ENCODE results near the gene RBSN. TPM values are rescaled to one million over a fixed set of nuclear protein-coding genes. Genes with fewer than 3 reads are reported as not detected.
A peak's percentile ranks its signal among the peaks of the same experiment; 100 is the strongest.

The RBSN gene
- total RNA-seq, 1 experiment from 2014 or later, result 20.7 TPM

DNA sequence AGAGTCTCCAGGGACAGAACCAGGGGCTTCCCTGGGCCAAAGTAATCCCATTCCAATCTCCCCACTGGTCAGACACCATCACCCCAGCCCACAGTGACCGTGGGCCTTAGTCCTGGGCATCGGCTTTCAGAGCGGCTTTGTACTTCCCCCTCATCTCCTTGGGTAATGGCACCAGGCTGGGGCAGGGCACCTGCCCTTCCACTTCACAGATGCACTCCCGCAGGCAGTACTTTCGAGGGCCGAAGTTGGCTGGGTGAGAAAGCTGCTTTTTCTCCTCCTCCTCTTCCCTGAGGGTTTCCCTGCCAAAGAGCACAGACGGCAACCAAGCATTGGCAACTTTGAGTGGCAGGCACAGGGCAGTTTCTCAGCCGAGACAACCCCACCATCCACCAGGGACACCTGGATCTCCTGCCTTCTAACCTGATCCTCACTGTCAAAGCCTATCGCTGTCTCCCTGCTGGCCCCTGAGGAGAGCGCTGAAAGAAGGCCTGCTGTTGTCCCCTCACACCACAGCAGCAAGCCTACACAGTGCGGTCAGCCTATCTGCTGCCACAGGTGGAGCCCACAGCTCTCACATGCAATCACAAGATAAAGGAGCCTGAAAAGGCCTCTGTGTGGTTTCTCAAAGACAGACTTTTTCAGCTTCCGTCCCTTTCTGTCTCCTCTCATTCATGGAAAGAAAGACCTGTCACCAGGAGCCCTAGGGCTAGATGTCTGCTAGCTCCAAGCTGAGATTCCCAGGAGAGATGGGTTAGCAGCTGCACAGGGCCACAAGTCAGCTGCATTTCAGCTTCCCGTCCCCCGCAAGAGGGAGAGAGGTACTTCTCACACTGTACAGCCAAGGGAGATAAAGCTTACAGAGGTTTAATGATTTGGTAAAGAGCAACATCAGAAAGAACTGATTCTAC lies 46.4 kb downstream of the RBSN start:
- Histone ChIP-seq H4K20me1 (ENCODE audit: insufficient read depth) (peaks cover 78% of the 10 kb centered on the region), H3K9me2 (ENCODE audit: insufficient read depth) (no peaks in the 10 kb centered on the region), H3K4me1 (replicated peaks; ENCODE audit: insufficient read depth) (no peaks in the 10 kb centered on the region), H3K27ac (no peak overlapping the region), H3K79me2 (ENCODE audit: low read depth) (peaks cover 35% of the 10 kb centered on the region), H3K27me3 (ENCODE audit: insufficient read depth, low read depth) (no peaks in the 10 kb centered on the region), H3K9me3 (ENCODE audit: insufficient read depth, low read depth) (no peaks in the 10 kb centered on the region), H3K4me3 (no peak overlapping the region), H3K36me3 (ENCODE audit: low read depth) (peaks cover 32% of the 10 kb centered on the region), H2AFZ (no peak overlapping the region), H3F3A (ENCODE audit: insufficient read depth, low read depth) (peaks cover 19% of the 10 kb centered on the region; the same call in 1 of the 2 replicates), H3K4me2 (no peak overlapping the region)
- POLR2A ChIA-PET (ENCODE audit: unreplicated experiment), result interaction anchor here (0.6 kb wide), 1 partner anchor 115 kb away, joined by 3 read pairs; no protein-coding TSS in a partner anchor
- DNase-seq, result no peak
- TF ChIP-seq, protein P1, sequence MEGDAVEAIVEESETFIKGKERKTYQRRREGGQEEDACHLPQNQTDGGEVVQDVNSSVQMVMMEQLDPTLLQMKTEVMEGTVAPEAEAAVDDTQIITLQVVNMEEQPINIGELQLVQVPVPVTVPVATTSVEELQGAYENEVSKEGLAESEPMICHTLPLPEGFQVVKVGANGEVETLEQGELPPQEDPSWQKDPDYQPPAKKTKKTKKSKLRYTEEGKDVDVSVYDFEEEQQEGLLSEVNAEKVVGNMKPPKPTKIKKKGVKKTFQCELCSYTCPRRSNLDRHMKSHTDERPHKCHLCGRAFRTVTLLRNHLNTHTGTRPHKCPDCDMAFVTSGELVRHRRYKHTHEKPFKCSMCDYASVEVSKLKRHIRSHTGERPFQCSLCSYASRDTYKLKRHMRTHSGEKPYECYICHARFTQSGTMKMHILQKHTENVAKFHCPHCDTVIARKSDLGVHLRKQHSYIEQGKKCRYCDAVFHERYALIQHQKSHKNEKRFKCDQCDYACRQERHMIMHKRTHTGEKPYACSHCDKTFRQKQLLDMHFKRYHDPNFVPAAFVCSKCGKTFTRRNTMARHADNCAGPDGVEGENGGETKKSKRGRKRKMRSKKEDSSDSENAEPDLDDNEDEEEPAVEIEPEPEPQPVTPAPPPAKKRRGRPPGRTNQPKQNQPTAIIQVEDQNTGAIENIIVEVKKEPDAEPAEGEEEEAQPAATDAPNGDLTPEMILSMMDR (conservative IDR thresholded peaks at IDR 0.05), result no peak
- no peak for TF ChIP-seq EZH2 (IDR thresholded peaks at IDR 0.05; ENCODE audit: low read depth)
- CTCF ChIA-PET, result no interaction called here
- no TSS peak for BruUV-seq (replicated peaks)
- intact Hi-C loops (cut with micrococcal nuclease; ENCODE audit: unreplicated experiment), result no loop called here

DNA sequence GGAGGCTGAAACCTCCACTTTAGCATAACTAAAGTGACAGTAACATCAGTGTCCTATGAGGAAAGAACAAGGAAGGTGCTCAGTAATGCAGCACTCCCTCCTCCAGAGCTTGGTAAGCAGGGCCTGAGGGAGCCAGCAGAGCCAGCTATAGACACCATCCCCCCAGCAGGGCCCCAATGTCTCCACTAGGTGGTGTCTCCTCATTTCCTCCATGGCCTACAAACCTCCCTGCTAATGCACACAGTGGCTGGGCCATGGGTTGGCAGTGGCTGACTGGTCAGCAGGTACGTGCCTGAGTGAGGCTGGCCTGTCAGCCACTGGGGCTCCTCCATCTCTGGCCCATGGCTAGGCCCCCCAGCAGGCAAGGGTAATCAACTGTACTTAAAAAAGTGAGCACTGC lies 47.4 kb downstream of the RBSN start:
- Histone ChIP-seq H2AFZ (no peak overlapping the region), H3K27me3 (ENCODE audit: insufficient read depth, low read depth) (no peaks in the 10 kb centered on the region), H3K79me2 (ENCODE audit: low read depth) (peaks cover 25% of the 10 kb centered on the region), H3K4me1 (replicated peaks; ENCODE audit: insufficient read depth) (no peaks in the 10 kb centered on the region), H3K9me2 (ENCODE audit: insufficient read depth) (no peaks in the 10 kb centered on the region), H3F3A (ENCODE audit: insufficient read depth, low read depth) (peaks cover 20% of the 10 kb centered on the region; the same call in 1 of the 2 replicates), H4K20me1 (ENCODE audit: insufficient read depth) (peaks cover 78% of the 10 kb centered on the region), H3K9me3 (ENCODE audit: insufficient read depth, low read depth) (no peaks in the 10 kb centered on the region), H3K27ac (no peak overlapping the region), H3K4me2 (no peak overlapping the region), H3K36me3 (ENCODE audit: low read depth) (peaks cover 41% of the 10 kb centered on the region), H3K4me3 (no peak overlapping the region)
- CTCF ChIA-PET, result interaction anchor here (1.2 kb wide), 1 partner anchor 13 kb away, joined by 4 read pairs; the partner anchor contains the start of gene MRPS25
- intact Hi-C loops (cut with micrococcal nuclease; ENCODE audit: unreplicated experiment), result no loop called here
- BruUV-seq (replicated peaks), result no TSS peak
- POLR2A ChIA-PET (ENCODE audit: unreplicated experiment), result no interaction called here
- TF ChIP-seq EZH2 (IDR thresholded peaks at IDR 0.05; ENCODE audit: low read depth), result no peak
- TF ChIP-seq, protein P1 (conservative IDR thresholded peaks at IDR 0.05), result peak; percentile 72
- peak in 1 of 2 experiments; percentile 25 for DNase-seq

DNA sequence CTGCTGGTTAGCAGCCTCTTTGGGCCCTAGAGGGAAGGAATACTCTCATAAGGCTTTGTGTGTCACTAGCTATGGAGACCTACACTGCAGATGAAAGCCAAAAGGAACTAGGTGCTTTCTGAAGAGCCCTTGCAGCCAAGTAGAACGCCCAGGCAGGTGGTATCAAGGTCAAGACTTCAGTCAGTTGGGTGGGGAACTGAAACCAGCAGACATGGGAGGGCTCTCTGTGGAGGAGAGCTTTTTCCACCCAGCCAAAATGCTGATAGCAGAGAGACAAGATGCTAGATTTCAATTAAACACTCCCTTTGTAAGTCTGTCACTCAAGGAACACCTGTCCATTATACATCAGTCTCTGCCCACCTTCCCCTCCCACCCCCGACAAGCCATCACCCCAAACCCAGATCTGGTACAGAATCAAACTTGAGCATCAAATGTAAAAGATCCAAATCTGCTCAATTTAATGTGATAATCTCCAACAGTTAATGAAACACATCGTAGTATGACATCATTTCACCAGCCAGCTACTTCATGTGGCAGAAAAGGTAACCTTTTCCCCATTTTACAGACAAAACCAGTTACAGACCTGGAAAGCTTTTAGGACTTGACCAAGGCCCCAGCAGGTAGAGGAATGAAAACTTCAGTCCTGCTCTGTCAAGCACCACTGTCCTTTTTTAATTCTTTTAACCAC lies 48.4 kb downstream of the RBSN start:
- Histone ChIP-seq H4K20me1 (ENCODE audit: insufficient read depth) (peaks cover 77% of the 10 kb centered on the region), H3K27ac (no peak overlapping the region), H3K36me3 (ENCODE audit: low read depth) (peaks cover 48% of the 10 kb centered on the region), H3F3A (ENCODE audit: insufficient read depth, low read depth) (peaks cover 20% of the 10 kb centered on the region; the same call in 1 of the 2 replicates), H3K4me1 (replicated peaks; ENCODE audit: insufficient read depth) (no peaks in the 10 kb centered on the region), H3K27me3 (ENCODE audit: insufficient read depth, low read depth) (no peaks in the 10 kb centered on the region), H3K9me2 (ENCODE audit: insufficient read depth) (no peaks in the 10 kb centered on the region), H3K4me3 (no peak overlapping the region), H2AFZ (no peak overlapping the region), H3K79me2 (ENCODE audit: low read depth) (peaks cover 22% of the 10 kb centered on the region), H3K4me2 (no peak overlapping the region), H3K9me3 (ENCODE audit: insufficient read depth, low read depth) (no peaks in the 10 kb centered on the region)
- DNase-seq, result no peak
- intact Hi-C loops (cut with micrococcal nuclease; ENCODE audit: unreplicated experiment), result no loop called here
- CTCF ChIA-PET, result interaction anchor here (1.2 kb wide), 1 partner anchor 14 kb away, joined by 4 read pairs; the partner anchor contains the start of gene MRPS25
- BruUV-seq (replicated peaks), result no TSS peak
- POLR2A ChIA-PET (ENCODE audit: unreplicated experiment), result no interaction called here
- TF ChIP-seq, protein P1 (conservative IDR thresholded peaks at IDR 0.05), result no peak
- TF ChIP-seq EZH2 (IDR thresholded peaks at IDR 0.05; ENCODE audit: low read depth), result no peak

Data from PC-9 (cell line).